GM12801 (cell line): ENCODE results near the gene TAF12.

Source experiments
- CTCF ChIP-seq: IDR thresholded peaks from one replicate; pipeline ENCODE4 v1.5.1; 2011; ENCODE audit warnings: control low read depth; ENCODE audit not compliant: insufficient read length; ENCODE audit errors: extremely low read depth

TAF12 gene

GRCh38 chr1:28668191-28668955 lies 25.5 kb upstream of the TAF12 start, which contains the start of gene GMEB1:
TSS of gene GMEB1 (plus strand) at chr1:28668784. CDS start at chr1:28683613, 14,829 bp downstream.
- no peak for TF ChIP-seq CTCF

- TF ChIP-seq CTCF, result no peak
These were observed 23.9 kb upstream of the TAF12 start for GRCh38 chr1:28666806-28667205.

- no peak for TF ChIP-seq CTCF
These were observed 21.1 kb upstream of the TAF12 start for GRCh38 chr1:28663871-28664470.

- TF ChIP-seq CTCF, result no peak
These were observed 13.5 kb upstream of the TAF12 start for GRCh38 chr1:28656335-28656734.

- no peak for TF ChIP-seq CTCF
These were observed 5.8 kb upstream of the TAF12 start, which contains the start of gene RNU11 for GRCh38 chr1:28648474-28649198. TSS of gene RNU11 (plus strand) at chr1:28648600.

GRCh38 chr1:28648008-28648473 lies 5.2 kb upstream of the TAF12 start:
- TF ChIP-seq CTCF, result no peak

- no peak for TF ChIP-seq CTCF
These were observed 3.2 kb upstream of the TAF12 start for GRCh38 chr1:28646040-28646439.
